Right lobe of liver (tissue), 6 donors: Measurements from ENCODE around the gene ADSS1. TPM values are rescaled to one million over a fixed set of nuclear protein-coding genes. Genes with fewer than 3 reads are reported as not detected.
A peak's percentile ranks its signal among the peaks of the same experiment; 100 is the strongest.
"Not testable (repeated sequence)": the region's sequence is repeated elsewhere in the genome, so short reads cannot be mapped to it uniquely, and the experiment has no call there.

Experiments
- ATAC-seq, 4 donors: fragments of 200-7000 bp; cut with Tn5 transposase; one replicate each; pipeline ENCODE4 v1.9.1; 2020; ENCODE audit warnings: mild to moderate bottlenecking in 4 of 4, moderate library complexity in 4 of 4
- DNase-seq, 3 donors: peaks; one replicate each; pipeline ENCODE4 v3.0.0-alpha.2; 2020
- H3K27ac ChIP-seq, 3 donors: fragments of 200-600 bp; one replicate each; pipeline ENCODE4 v1.8.0; 2022
- H3K27me3 ChIP-seq, 2 donors: fragments of 200-600 bp; one replicate each; pipeline ENCODE4 v1.8.0; 2022
- H3K36me3 ChIP-seq, 4 donors: fragments of 200-600 bp; sonication (generic) in 1 of 4; one replicate each; pipeline versions ENCODE4 v1.5.1 to v1.8.0; 2017 to 2022; ENCODE audit warnings: control low read depth in 1 of 4
- H3K4me1 ChIP-seq, 4 donors: fragments of 200-600 bp; sonication (generic) in 1 of 4; one replicate each; pipeline versions ENCODE4 v1.5.1 to v1.8.0; 2017 to 2022; ENCODE audit warnings: control low read depth in 1 of 4
- H3K4me3 ChIP-seq, 3 donors: fragments of 200-600 bp; one replicate each; pipeline ENCODE4 v1.8.0; 2022
- H3K9me3 ChIP-seq, 4 donors: fragments of 200-600 bp; sonication (generic) in 1 of 4; one replicate each; pipeline versions ENCODE4 v1.5.1 to v1.8.0; 2017 to 2022; ENCODE audit warnings: control low read depth in 1 of 4
- POLR2A ChIP-seq: fragments of 450-650 bp; IDR thresholded peaks from one replicate; pipeline ENCODE4 v1.6.1; 2017; ENCODE audit warnings: antibody characterized with exemption, mild to moderate bottlenecking
- WGBS: methylation state at CpG from one replicate; pipeline ENCODE4 v1.1.6; 2018; ENCODE audit warnings: low coverage, low lambda C conversion rate; ENCODE audit not compliant: insufficient coverage; ENCODE audit errors: missing lambda C conversion rate; 5-methylcytosine and 5-hydroxymethylcytosine counted together
- intact Hi-C, 2 donors: fragments of 100-400 bp; cut with DNase I; formaldehyde crosslinking; loops; one replicate each; pipeline versions ENCODE4 v1.11.2 to v1.14.1; 2022
- total RNA-seq, 6 experiments: library from RNA; depleted of rRNA in 2 of 6; stranded (reverse); fragments of >200 nt in 2 of 6; fragmentation: NEBNext Ultra II Directional in 3 of 6; extraction: Animal tissue kit (Norgen Biotek cat#: 25700) in 3 of 6; gene quantifications; one replicate each; pipeline versions ENCODE4 v1.1.0 to v1.2.4, GENCODE V29; 2016 to 2023
- TF ChIP-seq, protein P1 (sequence below), 4 donors: fragments of 200-600 bp in 3 of 4; fragments of 450-650 bp in 1 of 4; IDR thresholded peaks; one replicate each; pipeline versions ENCODE4 v1.5.1 to v1.8.0; 2016 to 2022; ENCODE audit warnings: antibody characterized with exemption in 4 of 4, mild to moderate bottlenecking in 2 of 4
- donor health status: DM: no; HTN: yes; CAD: no.
- donor health status: DM: no; HTN: no; CAD: no.
- donor health status: DM: no; HTN: no; CAD: no.
- donor health status: DM: no; HTN: yes; CAD: no.
- donor health status: DM: no; HTN: yes; CAD: no.

Gene ADSS1
- total RNA-seq, 6 experiments from 2014 or later, result 8.1 to 50.5 (median 36.8) TPM

DNA sequence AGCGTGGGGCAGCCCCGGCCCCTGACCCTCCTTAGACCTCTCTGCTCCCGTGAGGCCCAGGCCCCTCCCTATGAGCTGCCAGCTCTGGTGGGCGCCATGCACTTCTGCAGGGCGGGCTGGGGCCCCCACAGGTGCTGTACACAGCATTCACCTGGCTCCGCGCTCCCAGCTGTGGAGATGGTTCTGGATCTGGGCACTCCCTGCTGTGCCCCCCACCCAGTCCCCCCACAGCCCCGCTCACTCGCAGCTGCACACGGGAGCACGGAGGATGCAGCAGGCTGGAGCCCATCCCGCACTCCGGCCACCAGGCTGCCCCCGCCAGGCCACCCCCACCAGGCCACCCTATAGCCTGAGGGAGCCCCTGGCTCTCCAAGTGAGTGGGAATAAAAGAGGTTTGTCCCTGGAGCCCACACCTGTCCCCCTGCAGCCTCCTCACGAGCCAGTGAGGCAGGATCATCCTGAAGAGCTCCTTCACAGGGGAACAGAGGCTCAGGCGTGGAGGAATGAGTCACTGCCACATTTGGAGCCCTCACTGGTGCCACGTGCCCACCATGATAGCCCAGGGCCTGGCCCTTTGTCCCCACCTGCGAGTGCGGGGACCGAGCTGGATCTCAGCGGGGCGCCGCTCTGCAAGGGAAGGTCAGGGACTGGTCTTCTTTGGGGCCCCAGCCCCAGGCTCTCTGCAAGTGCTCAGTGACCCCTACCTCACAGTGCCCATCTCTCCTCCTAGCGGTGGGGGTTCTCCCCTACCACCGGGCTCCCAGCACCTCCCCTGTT lies 1.9 kb downstream of the ADSS1 start:
- ATAC-seq, result peak in 2 of 4 donors; percentile 0 to 1
- 48% methylated on average over 6 of the region's 25 CpGs for WGBS

GRCh38 chr14:104726600-104727451 lies 2.8 kb downstream of the ADSS1 start:
- Histone ChIP-seq H3K4me3 (no peak overlapping the region), H3K4me1 (peaks cover 0 to 38% (median 16%) of the 10 kb centered on the region in 4 donors), H3K36me3 (no peaks in the 10 kb centered on the region), H3K9me3 (no peaks in the 10 kb centered on the region), H3K27me3 (no peaks in the 10 kb centered on the region), H3K27ac (peak overlapping the region in 2 of 3 donors; percentile 22 to 39)
- TF ChIP-seq POLR2A, result no peak
- TF ChIP-seq, protein P1, sequence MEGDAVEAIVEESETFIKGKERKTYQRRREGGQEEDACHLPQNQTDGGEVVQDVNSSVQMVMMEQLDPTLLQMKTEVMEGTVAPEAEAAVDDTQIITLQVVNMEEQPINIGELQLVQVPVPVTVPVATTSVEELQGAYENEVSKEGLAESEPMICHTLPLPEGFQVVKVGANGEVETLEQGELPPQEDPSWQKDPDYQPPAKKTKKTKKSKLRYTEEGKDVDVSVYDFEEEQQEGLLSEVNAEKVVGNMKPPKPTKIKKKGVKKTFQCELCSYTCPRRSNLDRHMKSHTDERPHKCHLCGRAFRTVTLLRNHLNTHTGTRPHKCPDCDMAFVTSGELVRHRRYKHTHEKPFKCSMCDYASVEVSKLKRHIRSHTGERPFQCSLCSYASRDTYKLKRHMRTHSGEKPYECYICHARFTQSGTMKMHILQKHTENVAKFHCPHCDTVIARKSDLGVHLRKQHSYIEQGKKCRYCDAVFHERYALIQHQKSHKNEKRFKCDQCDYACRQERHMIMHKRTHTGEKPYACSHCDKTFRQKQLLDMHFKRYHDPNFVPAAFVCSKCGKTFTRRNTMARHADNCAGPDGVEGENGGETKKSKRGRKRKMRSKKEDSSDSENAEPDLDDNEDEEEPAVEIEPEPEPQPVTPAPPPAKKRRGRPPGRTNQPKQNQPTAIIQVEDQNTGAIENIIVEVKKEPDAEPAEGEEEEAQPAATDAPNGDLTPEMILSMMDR (IDR thresholded peaks at IDR 0.05), result peak in 1 of 4 donors; percentile 21
- 23% methylated on average over 7 of the region's 21 CpGs for WGBS
- intact Hi-C loops, result no loop called here
- DNase-seq, result peak in 2 of 3 donors; percentile 62 to 82
- peak; percentile 10 to 57 (median 32) for ATAC-seq

More for the DNA sequence above, 1.9 kb downstream of the ADSS1 start:
- Histone ChIP-seq H3K9me3 (no peaks in the 10 kb centered on the region), H3K4me1 (peaks cover 0 to 33% (median 12%) of the 10 kb centered on the region in 4 donors), H3K4me3 (peak overlapping the region in 1 of 3 donors; percentile 66), H3K27ac (peak overlapping the region; percentile 22 to 61 (median 39)), H3K27me3 (no peaks in the 10 kb centered on the region), H3K36me3 (no peaks in the 10 kb centered on the region)
- DNase-seq, result peak in 1 of 3 donors; percentile 53
- no peak for TF ChIP-seq POLR2A
- TF ChIP-seq, protein P1 (IDR thresholded peaks at IDR 0.05), result no peak
- intact Hi-C loops, result no loop called here

- WGBS, result 96% methylated on average over 8 of the region's 17 CpGs
- H3K4me3 ChIP-seq, result no peak overlapping the region
- ATAC-seq (no peak), DNase-seq (no peak)
- H3K27me3 ChIP-seq, result no peaks in the 10 kb centered on the region
- intact Hi-C loops, result no loop called here
- peaks cover 0 to 48% (median 22%) of the 10 kb centered on the region in 4 donors for H3K4me1 ChIP-seq
- no peaks in the 10 kb centered on the region for H3K36me3 ChIP-seq
- no peak overlapping the region for H3K27ac ChIP-seq
- H3K9me3 ChIP-seq, result no peaks in the 10 kb centered on the region
- TF ChIP-seq POLR2A, result no peak
- TF ChIP-seq, protein P1 (IDR thresholded peaks at IDR 0.05), result no peak
Observed at GRCh38 chr14:104728631-104729030, 4.6 kb downstream of the ADSS1 start.

DNA sequence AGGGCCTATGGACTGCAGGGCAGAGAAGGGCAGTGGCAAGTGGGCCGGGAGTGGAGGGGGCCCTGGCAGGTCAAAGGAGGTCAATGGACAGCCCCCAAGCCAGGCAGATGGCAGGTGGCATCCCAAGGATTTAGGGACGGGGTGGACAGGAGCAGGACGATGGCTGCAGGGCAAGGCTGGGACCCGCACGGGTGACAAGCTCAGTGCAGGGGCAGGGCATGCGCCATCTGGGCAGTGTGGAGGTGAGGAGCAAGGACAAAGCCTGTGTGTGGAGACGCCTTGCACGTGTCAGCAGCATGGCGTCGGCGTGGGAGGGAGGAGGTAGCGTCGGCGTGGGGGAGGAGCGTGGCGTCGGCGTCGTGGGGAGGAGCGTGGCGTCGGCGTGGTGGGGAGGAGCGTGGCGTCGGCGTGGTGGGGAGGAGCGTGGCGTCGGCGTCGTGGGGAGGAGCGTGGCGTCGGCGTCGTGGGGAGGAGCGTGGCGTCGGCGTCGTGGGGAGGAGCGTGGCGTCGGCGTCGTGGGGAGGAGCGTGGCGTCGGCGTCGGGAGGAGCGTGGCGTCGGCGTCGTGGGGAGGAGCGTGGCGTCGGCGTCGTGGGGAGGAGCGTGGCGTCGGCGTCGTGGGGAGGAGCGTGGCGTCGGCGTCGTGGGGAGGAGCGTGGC lies 5.3 kb downstream of the ADSS1 start:
- H3K4me1 ChIP-seq, result peaks cover 0 to 50% (median 25%) of the 10 kb centered on the region in 4 donors
- ATAC-seq, H3K9me3 ChIP-seq, H3K4me3 ChIP-seq, H3K27ac ChIP-seq, intact Hi-C loops, DNase-seq, H3K27me3 ChIP-seq, H3K36me3 ChIP-seq: not testable (repeated sequence)
- WGBS, result 91% methylated on average over 18 of the region's 73 CpGs
